ENCODE results near the gene CERS6.

The CERS6 gene

DNA sequence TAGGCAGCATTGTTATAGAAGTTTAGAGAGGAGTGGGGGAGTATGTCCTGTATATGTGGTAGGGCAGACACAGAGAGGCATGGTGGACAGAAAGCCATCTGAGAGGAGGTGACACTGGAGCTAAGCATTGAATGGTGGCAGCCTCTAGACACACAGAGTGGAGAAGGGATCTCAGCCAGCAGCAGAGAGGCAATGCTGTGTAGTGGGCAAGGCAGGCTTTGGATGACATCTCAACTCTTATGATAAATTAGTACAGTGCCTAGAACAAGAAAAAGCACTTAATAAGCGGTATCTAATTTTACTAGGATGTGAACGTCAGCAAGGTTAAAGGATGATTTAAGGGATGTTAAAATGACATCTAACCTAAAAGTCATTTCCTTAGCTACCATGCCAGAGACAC lies 22.5 kb upstream of the CERS6 start:
- Mint-ChIP-seq H3K36me3 (no peaks in the 10 kb centered on the region), H3K4me3 (no peak overlapping the region), H3K27ac (no peak overlapping the region), H3K27me3 (peaks cover 31% of the 10 kb centered on the region), H3K4me1 (no peaks in the 10 kb centered on the region), H3K9me3 (no peaks in the 10 kb centered on the region)
- ATAC-seq, result no peak

DNA sequence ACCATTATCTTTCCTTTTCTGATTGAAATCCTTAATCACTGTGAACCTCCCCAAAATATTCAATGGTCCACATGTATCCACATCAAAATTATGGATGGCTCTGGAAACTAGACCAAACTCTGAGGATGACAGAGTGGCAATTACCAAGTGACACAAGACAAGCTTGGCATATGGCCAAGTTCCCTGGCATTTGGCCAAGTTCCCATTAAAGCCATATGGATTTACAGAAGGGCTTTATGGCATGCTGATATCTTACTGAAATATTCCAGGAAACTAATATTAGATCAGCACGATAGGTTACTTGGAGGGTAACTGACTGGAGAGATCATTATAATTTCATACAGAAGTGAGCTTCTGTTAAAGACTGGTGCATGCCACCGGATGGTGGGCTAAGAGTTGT lies 21.9 kb upstream of the CERS6 start:
- ATAC-seq, result no peak
- Mint-ChIP-seq H3K4me1 (no peaks in the 10 kb centered on the region), H3K36me3 (no peaks in the 10 kb centered on the region), H3K27ac (no peak overlapping the region), H3K4me3 (no peak overlapping the region), H3K27me3 (peaks cover 31% of the 10 kb centered on the region), H3K9me3 (no peaks in the 10 kb centered on the region)

GRCh38 chr2:168436840-168437239 lies 19.2 kb upstream of the CERS6 start:
- ATAC-seq, result no peak
- H3K27me3 Mint-ChIP-seq, result peaks cover 31% of the 10 kb centered on the region
- H3K27ac Mint-ChIP-seq, result no peak overlapping the region
- H3K4me3 Mint-ChIP-seq, result no peak overlapping the region
- H3K9me3 Mint-ChIP-seq, result no peaks in the 10 kb centered on the region
- no peaks in the 10 kb centered on the region for H3K36me3 Mint-ChIP-seq
- H3K4me1 Mint-ChIP-seq, result no peaks in the 10 kb centered on the region

DNA sequence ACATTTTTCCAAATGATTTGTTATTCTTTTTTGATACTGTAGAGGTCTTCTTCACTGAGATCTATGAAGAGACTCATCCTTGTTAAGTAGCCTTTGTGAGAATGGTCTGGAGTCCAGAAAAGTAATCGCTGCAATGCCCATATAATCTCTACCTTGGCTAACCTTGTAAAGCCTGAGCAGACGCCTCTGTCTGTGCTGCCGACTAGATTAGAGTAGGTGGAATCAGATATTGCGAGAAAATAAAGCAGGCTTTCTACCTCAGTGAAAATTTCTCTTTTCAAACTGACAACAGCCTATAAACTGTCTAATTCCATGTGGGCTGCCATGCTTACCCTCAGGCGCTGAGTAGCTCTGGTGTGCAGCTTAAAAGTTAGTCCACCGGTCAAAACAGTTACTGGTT lies 17.5 kb upstream of the CERS6 start:
- H3K4me3 Mint-ChIP-seq, result no peak overlapping the region
- H3K27ac Mint-ChIP-seq, result no peak overlapping the region
- no peaks in the 10 kb centered on the region for H3K4me1 Mint-ChIP-seq
- no peaks in the 10 kb centered on the region for H3K9me3 Mint-ChIP-seq
- no peaks in the 10 kb centered on the region for H3K36me3 Mint-ChIP-seq
- peaks cover 23% of the 10 kb centered on the region for H3K27me3 Mint-ChIP-seq
- no peak for ATAC-seq

GRCh38 chr2:168439536-168439935 lies 16.5 kb upstream of the CERS6 start:
- Mint-ChIP-seq H3K27ac (no peak overlapping the region), H3K4me3 (no peak overlapping the region), H3K36me3 (no peaks in the 10 kb centered on the region), H3K27me3 (peaks cover 13% of the 10 kb centered on the region), H3K4me1 (no peaks in the 10 kb centered on the region), H3K9me3 (peaks cover 2% of the 10 kb centered on the region)
- ATAC-seq, result no peak

DNA sequence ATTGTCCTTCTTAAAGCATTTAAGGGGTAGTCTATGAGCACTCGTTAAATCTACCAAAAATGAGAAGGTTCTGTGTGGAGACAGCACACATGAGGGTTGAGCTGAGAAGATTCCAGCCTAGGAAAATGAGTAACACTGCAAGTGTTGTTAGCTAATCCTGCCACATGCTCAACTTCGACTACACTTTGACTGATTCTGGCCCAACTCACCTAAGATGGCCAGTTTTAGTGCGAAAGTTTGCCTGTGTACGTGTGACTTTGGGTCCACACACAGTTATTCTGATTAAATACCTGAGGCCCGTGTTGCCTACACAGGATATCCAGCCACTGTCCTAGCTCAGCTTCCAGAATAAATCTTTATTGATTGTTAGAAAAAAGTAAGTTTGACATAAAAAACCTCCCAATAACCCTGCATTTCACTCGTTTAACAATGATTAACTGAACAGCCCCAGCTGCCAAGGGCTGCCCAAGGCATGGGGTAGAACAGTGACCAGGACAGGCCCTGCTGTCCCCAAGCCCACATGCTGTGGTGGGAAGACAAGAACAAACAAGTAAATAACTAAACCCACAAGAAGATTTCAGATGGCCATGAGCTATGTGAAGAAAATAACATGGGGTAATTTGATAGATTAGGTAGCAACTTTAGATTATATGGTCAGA lies 14.7 kb upstream of the CERS6 start:
- no peak for ATAC-seq
- H3K36me3 Mint-ChIP-seq, result no peaks in the 10 kb centered on the region
- H3K27me3 Mint-ChIP-seq, result peaks cover 13% of the 10 kb centered on the region
- H3K4me3 Mint-ChIP-seq, result no peak overlapping the region
- H3K4me1 Mint-ChIP-seq, result no peaks in the 10 kb centered on the region
- no peak overlapping the region for H3K27ac Mint-ChIP-seq
- peaks cover 7% of the 10 kb centered on the region for H3K9me3 Mint-ChIP-seq

- Mint-ChIP-seq H3K4me3 (no peak overlapping the region), H3K27ac (no peak overlapping the region), H3K9me3 (peaks cover 7% of the 10 kb centered on the region), H3K27me3 (no peaks in the 10 kb centered on the region), H3K4me1 (no peaks in the 10 kb centered on the region), H3K36me3 (no peaks in the 10 kb centered on the region)
- ATAC-seq, result no peak
Observed at GRCh38 chr2:168443818-168444217, 12.3 kb upstream of the CERS6 start.

DNA sequence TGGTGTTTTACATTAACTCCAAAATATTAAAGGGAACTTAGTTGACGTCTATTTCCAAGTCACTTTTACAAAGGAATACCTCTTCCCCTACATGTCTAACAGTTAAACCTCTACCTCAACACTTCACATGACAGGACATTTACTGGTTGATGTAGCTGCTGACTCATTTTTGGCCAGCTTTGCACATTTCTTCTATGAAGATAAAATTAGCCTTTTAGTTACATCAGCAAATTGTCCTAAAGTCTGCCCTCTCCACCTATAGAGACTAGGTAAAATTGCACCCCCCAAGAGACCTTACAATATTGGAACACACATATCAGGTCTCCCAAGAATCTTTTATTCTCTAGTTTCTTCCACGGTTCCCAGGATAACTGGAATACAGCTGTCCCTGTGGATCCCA lies 10.1 kb upstream of the CERS6 start:
- no peaks in the 10 kb centered on the region for H3K36me3 Mint-ChIP-seq
- H3K9me3 Mint-ChIP-seq, result peaks cover 7% of the 10 kb centered on the region
- no peak for ATAC-seq
- H3K27me3 Mint-ChIP-seq, result no peaks in the 10 kb centered on the region
- no peaks in the 10 kb centered on the region for H3K4me1 Mint-ChIP-seq
- H3K4me3 Mint-ChIP-seq, result no peak overlapping the region
- no peak overlapping the region for H3K27ac Mint-ChIP-seq

GRCh38 chr2:168448980-168449379 lies 7.1 kb upstream of the CERS6 start:
- H3K27ac Mint-ChIP-seq, result no peak overlapping the region
- H3K4me3 Mint-ChIP-seq, result no peak overlapping the region
- no peaks in the 10 kb centered on the region for H3K4me1 Mint-ChIP-seq
- no peaks in the 10 kb centered on the region for H3K36me3 Mint-ChIP-seq
- no peak for ATAC-seq
- no peaks in the 10 kb centered on the region for H3K27me3 Mint-ChIP-seq
- H3K9me3 Mint-ChIP-seq, result peaks cover 7% of the 10 kb centered on the region

DNA sequence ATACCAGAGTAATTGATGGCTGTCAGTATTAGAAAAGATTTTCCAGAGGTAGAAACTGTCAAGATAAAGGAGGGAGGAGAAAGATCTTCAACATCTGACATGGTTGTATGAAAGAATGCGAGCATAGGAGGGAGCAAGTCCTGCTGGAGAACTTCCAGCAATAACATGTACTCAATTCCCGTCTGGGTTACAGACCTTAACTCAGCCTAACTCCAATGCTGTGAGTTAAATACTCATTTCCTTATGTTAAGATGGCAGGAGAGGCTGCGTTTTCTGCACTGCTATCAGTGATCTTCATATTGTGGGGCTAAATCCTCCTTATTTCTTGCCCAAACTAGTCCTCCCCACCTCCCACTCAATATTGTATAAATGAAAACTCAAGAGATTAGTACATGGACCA lies 6.7 kb upstream of the CERS6 start:
- Mint-ChIP-seq H3K9me3 (peaks cover 4% of the 10 kb centered on the region), H3K4me1 (no peaks in the 10 kb centered on the region), H3K36me3 (no peaks in the 10 kb centered on the region), H3K27me3 (no peaks in the 10 kb centered on the region), H3K27ac (no peak overlapping the region), H3K4me3 (no peak overlapping the region)
- no peak for ATAC-seq

DNA sequence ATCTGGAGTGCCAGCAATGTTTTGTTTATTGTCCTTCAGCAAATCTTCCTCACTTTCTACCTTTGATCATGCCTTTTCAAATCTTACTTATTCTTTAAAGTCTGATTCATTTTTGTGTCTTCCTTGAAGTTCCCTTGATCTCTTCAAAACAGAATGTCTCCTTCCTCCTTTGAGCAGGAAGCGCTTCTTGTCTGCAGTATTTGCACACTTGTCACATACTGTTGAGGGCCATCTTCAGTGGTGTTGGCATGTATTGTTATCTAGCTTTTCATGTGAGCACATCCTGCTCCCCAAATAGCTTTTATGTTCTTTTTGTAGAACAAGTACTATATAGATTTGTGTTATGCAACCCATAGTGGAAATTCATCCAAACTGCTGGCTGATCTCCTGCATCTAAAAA lies 5.9 kb upstream of the CERS6 start:
- H3K27ac Mint-ChIP-seq, result no peak overlapping the region
- no peak overlapping the region for H3K4me3 Mint-ChIP-seq
- peaks cover 4% of the 10 kb centered on the region for H3K9me3 Mint-ChIP-seq
- no peaks in the 10 kb centered on the region for H3K36me3 Mint-ChIP-seq
- no peak for ATAC-seq
- no peaks in the 10 kb centered on the region for H3K4me1 Mint-ChIP-seq
- no peaks in the 10 kb centered on the region for H3K27me3 Mint-ChIP-seq

DNA sequence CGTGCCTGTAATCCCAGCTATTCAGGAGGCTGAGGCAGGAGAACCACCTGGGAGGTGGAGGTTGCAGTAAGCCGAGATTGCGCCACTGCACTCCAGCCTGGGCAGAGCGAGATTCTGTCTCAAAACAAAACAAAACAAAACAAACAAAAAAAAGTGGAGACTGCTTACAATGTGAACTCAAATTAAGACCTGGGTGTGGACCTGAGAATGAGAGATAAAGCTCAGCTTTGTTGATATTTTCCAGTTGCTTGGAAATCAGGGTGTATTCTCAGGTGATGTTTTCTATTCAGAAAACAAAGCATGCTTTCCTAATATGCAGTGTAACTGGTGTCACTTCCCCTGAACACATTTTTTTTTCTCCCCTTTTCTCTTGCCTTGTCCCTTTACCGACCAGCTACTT lies 5.3 kb upstream of the CERS6 start:
- no peak overlapping the region for H3K4me3 Mint-ChIP-seq
- H3K27me3 Mint-ChIP-seq, result no peaks in the 10 kb centered on the region
- no peaks in the 10 kb centered on the region for H3K36me3 Mint-ChIP-seq
- no peaks in the 10 kb centered on the region for H3K4me1 Mint-ChIP-seq
- no peak overlapping the region for H3K27ac Mint-ChIP-seq
- H3K9me3 Mint-ChIP-seq, result peaks cover 3% of the 10 kb centered on the region
- ATAC-seq, result no peak

- no peaks in the 10 kb centered on the region for H3K36me3 Mint-ChIP-seq
- H3K27ac Mint-ChIP-seq, result no peak overlapping the region
- H3K27me3 Mint-ChIP-seq, result no peaks in the 10 kb centered on the region
- H3K4me1 Mint-ChIP-seq, result no peaks in the 10 kb centered on the region
- H3K4me3 Mint-ChIP-seq, result no peak overlapping the region
- no peak for ATAC-seq
- H3K9me3 Mint-ChIP-seq, result no peaks in the 10 kb centered on the region
Observed at GRCh38 chr2:168452781-168453180, 3.3 kb upstream of the CERS6 start.

- Mint-ChIP-seq H3K9me3 (no peaks in the 10 kb centered on the region), H3K36me3 (no peaks in the 10 kb centered on the region), H3K27ac (no peak overlapping the region), H3K4me1 (no peaks in the 10 kb centered on the region), H3K27me3 (no peaks in the 10 kb centered on the region), H3K4me3 (no peak overlapping the region)
- ATAC-seq, result no peak
Observed at GRCh38 chr2:168453404-168453803, 2.7 kb upstream of the CERS6 start.

GRCh38 chr2:168454737-168455644 lies 1.1 kb upstream of the CERS6 start:
- ATAC-seq, result no peak
- Mint-ChIP-seq H3K4me1 (no peaks in the 10 kb centered on the region), H3K9me3 (no peaks in the 10 kb centered on the region), H3K36me3 (no peaks in the 10 kb centered on the region), H3K4me3 (no peak overlapping the region), H3K27ac (no peak overlapping the region), H3K27me3 (no peaks in the 10 kb centered on the region)

GRCh38 chr2:168456521-168457189 lies 583 bp downstream of the CERS6 start:
- Mint-ChIP-seq H3K27ac (no peak overlapping the region), H3K4me1 (no peaks in the 10 kb centered on the region), H3K36me3 (no peaks in the 10 kb centered on the region), H3K9me3 (no peaks in the 10 kb centered on the region), H3K27me3 (no peaks in the 10 kb centered on the region), H3K4me3 (peak overlapping the region; percentile 73)
- ATAC-seq, result peak; percentile 32
